ENCODE results near the gene RTL10. TPM values are rescaled to one million over a fixed set of nuclear protein-coding genes. Genes with fewer than 3 reads are reported as not detected.

RTL10 gene
- total and polyA plus RNA-seq, 2 of the 8 experiments (the other 6 are each of a cell fraction or from before 2014, with no cell fraction given): 11.5 to 18.8 TPM

DNA sequence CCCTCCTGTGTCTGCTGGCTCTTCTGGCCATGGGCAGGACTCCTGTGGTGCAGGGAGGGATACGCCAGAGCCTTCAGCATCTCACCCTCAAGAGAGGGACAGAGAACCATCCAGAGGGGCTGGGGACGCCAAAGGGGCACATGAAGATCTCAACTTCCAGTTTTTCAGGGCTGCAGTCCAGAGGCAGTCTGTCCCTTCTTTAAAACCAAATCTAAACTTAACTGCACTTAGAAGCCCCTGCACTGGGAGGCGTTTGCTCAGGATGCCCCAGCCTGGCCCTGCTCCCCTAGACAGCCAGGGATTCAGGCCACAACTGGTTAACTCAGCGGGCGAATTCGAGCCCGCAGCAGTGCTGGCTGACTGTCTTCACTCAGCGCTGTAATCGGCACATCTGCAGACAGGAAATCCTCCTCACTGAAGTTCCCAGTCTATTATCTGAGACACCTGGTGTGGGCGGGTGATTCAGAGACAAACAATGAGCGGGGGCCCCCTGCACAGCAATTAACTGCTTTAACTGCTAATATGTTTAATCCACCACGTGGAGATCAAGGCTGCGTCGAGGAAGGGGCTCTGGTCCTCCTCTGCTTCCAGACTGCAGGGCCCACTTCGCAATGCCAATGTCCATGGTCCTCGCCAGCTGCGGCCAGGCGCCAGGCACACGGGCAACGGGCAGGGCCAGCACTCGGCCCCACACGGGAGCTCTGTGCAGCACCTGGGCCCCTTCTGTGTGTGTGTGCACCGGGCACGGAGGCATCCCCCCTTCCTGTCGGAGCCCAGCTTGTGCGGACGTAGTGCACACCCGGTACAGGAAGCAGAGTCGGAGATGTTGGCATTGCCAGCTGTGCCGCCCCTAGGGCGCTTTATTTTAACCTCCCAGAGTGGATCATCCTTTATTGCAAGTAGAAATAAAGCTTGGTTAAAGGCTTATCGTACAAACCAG, 36.9 kb upstream of the RTL10 start (continued):
- no peak for TF ChIP-seq ASH2L (IDR thresholded peaks at IDR 0.05; ENCODE audit: low read length)
- peak; percentile 97 for TF ChIP-seq NANOG (IDR thresholded peaks at IDR 0.05; ENCODE audit: insufficient read depth, low read depth, low read length, poor library complexity, severe bottlenecking)
